Stimulated activated CD8-positive, alpha-beta memory T cell treated with anti-CD3 and anti-CD28 coated beads, Interleukin-4, amount 100 ng/mL, for 4 hours (primary cell): ENCODE data around the gene LIMS2.

Source experiments
- DNase-seq, 2 donors: peaks; one replicate each; pipeline ENCODE4 v3.0.0-alpha.2; 2020; ENCODE audit warnings: low read depth in 2 of 2, low spot score in 1 of 2

Gene LIMS2

GRCh38 chr2:127646487-127647241 lies 28.7 kb downstream of the LIMS2 start:
- DNase-seq: no peak

- DNase-seq: no peak
Measured at GRCh38 chr2:127645395-127646291, 29.7 kb downstream of the LIMS2 start, which contains the start of gene GPR17. Gene GPR17 (plus strand): TSS chr2:127646153. CDS start chr2:127650736, 4,583 bp downstream.

- DNase-seq: no peak
Measured at GRCh38 chr2:127645026-127645394, 30.3 kb downstream of the LIMS2 start.

- DNase-seq: no peak
Measured at GRCh38 chr2:127644066-127645025, 31.0 kb downstream of the LIMS2 start.

GRCh38 chr2:127643439-127644065 lies 31.8 kb downstream of the LIMS2 start:
- no peak for DNase-seq

GRCh38 chr2:127642706-127643438 lies 32.5 kb downstream of the LIMS2 start:
- DNase-seq: no peak

GRCh38 chr2:127641846-127642507 lies 33.4 kb downstream of the LIMS2 start:
- no peak for DNase-seq

GRCh38 chr2:127641133-127641532 lies 34.2 kb downstream of the LIMS2 start:
- no peak for DNase-seq

- no peak for DNase-seq
Measured at GRCh38 chr2:127640082-127641072, 35.0 kb downstream of the LIMS2 start.

- DNase-seq: no peak
Measured at GRCh38 chr2:127639111-127639474, 36.2 kb downstream of the LIMS2 start.

GRCh38 chr2:127638361-127639110 lies 36.8 kb downstream of the LIMS2 start:
- no peak for DNase-seq

- DNase-seq: no peak
Measured at GRCh38 chr2:127637725-127638252, 37.5 kb downstream of the LIMS2 start.

GRCh38 chr2:127637236-127637630 lies 38.1 kb downstream of the LIMS2 start:
- DNase-seq: no peak

GRCh38 chr2:127636248-127637235 lies 38.8 kb downstream of the LIMS2 start:
- DNase-seq: no peak

- DNase-seq: no peak
Measured at GRCh38 chr2:127635380-127636237, 39.7 kb downstream of the LIMS2 start.
